Left ventricle myocardium inferior (tissue), 1 donor: ENCODE results near the gene LRRC47. TPM values are rescaled to one million over a fixed set of nuclear protein-coding genes. Genes with fewer than 3 reads are reported as not detected.

Experiments used
- DNase-seq: peaks from one replicate; pipeline ENCODE4 v3.0.0-alpha.2; 2020
- H3K27ac ChIP-seq: fragments of 200-600 bp; replicated peaks from 2 replicates; pipeline ENCODE4 v1.8.0; 2021
- H3K27me3 ChIP-seq: fragments of 200-600 bp; 2 replicates; pipeline ENCODE4 v1.8.0; 2021; ENCODE audit warnings: low read depth
- H3K36me3 ChIP-seq: fragments of 200-600 bp; 2 replicates; pipeline ENCODE4 v1.8.0; 2021
- H3K4me1 ChIP-seq: fragments of 200-600 bp; 2 replicates; pipeline ENCODE4 v1.8.0; 2021
- H3K4me3 ChIP-seq: fragments of 200-600 bp; 2 replicates; pipeline ENCODE4 v1.8.0; 2021; ENCODE audit warnings: mild to moderate bottlenecking, moderate library complexity
- H3K9me3 ChIP-seq: fragments of 200-600 bp; replicated peaks from 2 replicates; pipeline ENCODE4 v1.8.0; 2021
- intact Hi-C: fragments of 100-400 bp; cut with micrococcal nuclease; formaldehyde crosslinking; loops from one replicate; pipeline ENCODE4 v1.11.0; 2022
- total RNA-seq: library from RNA; stranded (reverse); fragmentation: NEBNext Ultra II Directional; extraction: Animal tissue kit (Norgen Biotek cat#: 25700); gene quantifications from one replicate; pipeline ENCODE4 v1.2.1, GENCODE V29; 2021
- TF ChIP-seq, protein P1 (sequence below): fragments of 200-600 bp; IDR thresholded peaks from 2 replicates; pipeline ENCODE4 v1.8.0; 2021; ENCODE audit warnings: antibody characterized with exemption, mild to moderate bottlenecking, borderline replicate concordance
- donor health status: DM: no; HTN: yes; CAD: no; lungs with severe emphysema.

LRRC47 gene
- total RNA-seq, 1 donor from 2014 or later: 58.2 TPM

DNA sequence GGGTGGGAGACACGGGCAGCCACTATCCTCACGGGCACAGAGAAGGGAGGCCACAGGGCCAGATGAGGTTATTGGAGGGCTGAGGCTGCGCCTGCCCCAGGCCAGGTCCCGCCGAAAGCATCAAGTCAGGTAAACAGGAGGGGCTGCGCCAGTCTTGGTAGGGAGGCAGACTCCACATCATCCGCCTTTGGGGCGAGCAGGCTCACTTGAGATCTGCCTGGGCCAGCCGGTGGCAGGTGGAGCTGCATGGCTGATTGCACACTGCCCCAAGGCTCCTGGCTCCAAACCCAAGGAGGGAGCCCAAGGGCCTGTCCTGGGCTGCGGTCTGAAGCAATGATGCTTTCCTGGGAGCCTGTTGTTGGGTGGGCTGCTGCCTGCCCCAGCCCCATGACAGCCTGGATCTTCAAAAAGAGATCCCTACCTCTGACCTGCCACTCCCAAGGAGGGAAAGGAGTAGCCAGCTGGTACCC, 19.2 kb downstream of the LRRC47 start:
- TF ChIP-seq, protein P1, sequence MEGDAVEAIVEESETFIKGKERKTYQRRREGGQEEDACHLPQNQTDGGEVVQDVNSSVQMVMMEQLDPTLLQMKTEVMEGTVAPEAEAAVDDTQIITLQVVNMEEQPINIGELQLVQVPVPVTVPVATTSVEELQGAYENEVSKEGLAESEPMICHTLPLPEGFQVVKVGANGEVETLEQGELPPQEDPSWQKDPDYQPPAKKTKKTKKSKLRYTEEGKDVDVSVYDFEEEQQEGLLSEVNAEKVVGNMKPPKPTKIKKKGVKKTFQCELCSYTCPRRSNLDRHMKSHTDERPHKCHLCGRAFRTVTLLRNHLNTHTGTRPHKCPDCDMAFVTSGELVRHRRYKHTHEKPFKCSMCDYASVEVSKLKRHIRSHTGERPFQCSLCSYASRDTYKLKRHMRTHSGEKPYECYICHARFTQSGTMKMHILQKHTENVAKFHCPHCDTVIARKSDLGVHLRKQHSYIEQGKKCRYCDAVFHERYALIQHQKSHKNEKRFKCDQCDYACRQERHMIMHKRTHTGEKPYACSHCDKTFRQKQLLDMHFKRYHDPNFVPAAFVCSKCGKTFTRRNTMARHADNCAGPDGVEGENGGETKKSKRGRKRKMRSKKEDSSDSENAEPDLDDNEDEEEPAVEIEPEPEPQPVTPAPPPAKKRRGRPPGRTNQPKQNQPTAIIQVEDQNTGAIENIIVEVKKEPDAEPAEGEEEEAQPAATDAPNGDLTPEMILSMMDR: no peak
- Histone ChIP-seq H3K4me3 (no peak overlapping the region), H3K9me3 (no peaks in the 10 kb centered on the region), H3K27me3 (peaks cover 7% of the 10 kb centered on the region), H3K27ac (no peak overlapping the region), H3K4me1 (peaks cover 46% of the 10 kb centered on the region), H3K36me3 (peaks cover 35% of the 10 kb centered on the region)
- intact Hi-C loops: no loop called here
- no peak for DNase-seq

DNA sequence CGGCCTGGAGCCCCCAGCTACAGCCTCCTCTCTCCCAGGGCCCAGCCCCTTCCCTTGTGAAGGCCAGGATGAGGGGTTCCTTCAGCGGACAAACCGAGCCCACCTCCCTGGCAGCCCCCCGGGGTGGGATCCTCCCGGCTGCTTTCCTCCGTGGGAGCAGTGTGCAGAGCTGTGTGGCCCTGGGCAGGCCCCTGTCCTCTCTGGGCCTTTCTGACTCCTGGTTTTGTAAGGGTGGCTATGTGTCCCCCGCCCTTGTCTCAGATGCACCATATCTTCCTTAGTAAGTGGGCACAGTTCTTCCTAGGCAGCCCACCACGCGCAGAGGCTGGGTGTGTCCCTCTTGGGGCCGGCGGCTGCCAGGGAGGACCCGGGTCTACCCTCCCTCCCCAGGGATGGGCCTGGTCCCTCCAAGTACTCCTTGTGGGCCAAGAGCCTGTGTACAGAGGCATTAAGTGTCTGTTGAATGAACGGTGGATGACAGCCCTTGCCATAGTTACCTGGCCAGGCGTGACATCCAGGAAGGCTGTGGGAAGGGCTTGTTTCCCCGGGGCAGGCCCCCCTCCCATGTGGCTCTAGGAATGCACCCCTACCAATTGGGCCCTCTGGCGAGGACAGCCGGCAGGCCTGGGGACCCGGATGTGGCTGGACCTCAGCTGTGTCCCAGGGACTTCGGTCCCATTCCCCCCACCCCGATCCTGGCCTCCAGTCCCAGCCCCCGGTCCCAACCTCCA, 19.9 kb downstream of the LRRC47 start:
- Histone ChIP-seq H3K36me3 (peaks cover 28% of the 10 kb centered on the region), H3K27ac (no peak overlapping the region), H3K4me1 (peaks cover 53% of the 10 kb centered on the region), H3K4me3 (no peak overlapping the region), H3K9me3 (no peaks in the 10 kb centered on the region), H3K27me3 (peaks cover 7% of the 10 kb centered on the region)
- intact Hi-C loops: no loop called here
- TF ChIP-seq, protein P1: no peak
- DNase-seq: no peak

DNA sequence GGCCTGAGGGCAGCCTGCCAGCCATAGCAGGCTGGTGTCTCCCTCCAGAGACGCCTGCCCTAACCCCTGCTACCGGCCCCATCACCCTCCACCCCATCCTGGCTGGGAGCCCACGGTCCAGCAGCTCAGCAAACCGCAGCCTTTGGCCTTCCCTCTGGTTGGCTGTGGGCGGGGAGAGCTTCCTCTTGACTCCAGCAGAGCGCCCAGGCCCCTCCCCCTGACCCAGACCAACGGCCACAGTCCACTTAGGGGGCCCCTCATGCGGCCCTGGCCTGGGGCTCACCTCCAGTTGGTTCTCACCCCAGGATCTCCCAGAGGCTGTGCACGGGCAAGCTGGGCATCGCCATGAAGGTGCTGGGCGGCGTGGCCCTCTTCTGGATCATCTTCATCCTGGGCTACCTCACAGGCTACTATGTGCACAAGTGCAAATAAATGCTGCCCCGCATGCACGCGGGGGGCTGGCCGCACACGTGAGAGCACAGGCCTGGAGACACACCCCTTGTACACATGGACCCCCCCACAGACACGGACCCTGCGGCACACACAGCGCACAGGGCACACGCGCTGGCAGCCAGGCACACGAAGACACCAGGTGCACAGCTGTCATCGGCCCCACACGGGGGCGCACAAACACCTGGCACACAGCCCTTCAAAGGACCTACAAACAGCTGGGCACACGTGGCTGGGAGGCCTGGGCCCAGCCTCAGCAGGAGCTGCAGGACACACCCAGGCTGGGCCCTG, 20.6 kb downstream of the LRRC47 start:
- Histone ChIP-seq H3K9me3 (no peaks in the 10 kb centered on the region), H3K36me3 (peaks cover 21% of the 10 kb centered on the region), H3K27ac (peak overlapping the region; percentile 19), H3K4me3 (no peak overlapping the region), H3K4me1 (peaks cover 59% of the 10 kb centered on the region), H3K27me3 (peaks cover 9% of the 10 kb centered on the region)
- peak; percentile 57 for DNase-seq
- intact Hi-C loops: no loop called here
- TF ChIP-seq, protein P1: no peak

DNA sequence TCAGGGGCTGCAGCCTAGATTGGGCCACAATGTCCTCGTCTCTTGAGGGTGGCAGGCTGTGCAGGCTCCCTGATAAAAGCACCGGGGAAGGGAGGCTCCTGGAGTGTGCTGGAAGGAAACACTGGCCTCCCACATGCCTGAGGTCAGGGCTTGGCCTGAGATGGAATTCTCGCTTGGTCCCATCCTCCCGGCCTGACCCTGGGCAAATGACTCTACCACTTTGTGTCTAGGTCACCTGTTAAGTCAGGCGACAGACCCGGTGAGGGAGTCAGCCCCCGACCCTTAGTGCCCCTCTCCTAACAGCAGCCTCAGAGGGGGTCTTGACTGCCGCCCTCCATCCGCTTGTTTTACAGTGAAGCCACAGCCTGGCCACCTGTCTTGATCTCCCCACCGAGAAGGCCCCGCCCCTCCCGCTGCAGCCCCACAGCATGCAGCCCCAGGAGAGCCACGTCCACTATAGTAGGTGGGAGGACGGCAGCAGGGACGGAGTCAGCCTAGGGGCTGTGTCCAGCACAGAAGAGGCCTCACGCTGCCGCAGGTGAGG, 21.3 kb downstream of the LRRC47 start:
- intact Hi-C loops: no loop called here
- H3K27me3 ChIP-seq: peaks cover 15% of the 10 kb centered on the region
- TF ChIP-seq, protein P1: no peak
- H3K36me3 ChIP-seq: peaks cover 14% of the 10 kb centered on the region
- H3K27ac ChIP-seq: peak overlapping the region; percentile 19
- DNase-seq: no peak
- no peak overlapping the region for H3K4me3 ChIP-seq
- peaks cover 59% of the 10 kb centered on the region for H3K4me1 ChIP-seq
- H3K9me3 ChIP-seq: no peaks in the 10 kb centered on the region

DNA sequence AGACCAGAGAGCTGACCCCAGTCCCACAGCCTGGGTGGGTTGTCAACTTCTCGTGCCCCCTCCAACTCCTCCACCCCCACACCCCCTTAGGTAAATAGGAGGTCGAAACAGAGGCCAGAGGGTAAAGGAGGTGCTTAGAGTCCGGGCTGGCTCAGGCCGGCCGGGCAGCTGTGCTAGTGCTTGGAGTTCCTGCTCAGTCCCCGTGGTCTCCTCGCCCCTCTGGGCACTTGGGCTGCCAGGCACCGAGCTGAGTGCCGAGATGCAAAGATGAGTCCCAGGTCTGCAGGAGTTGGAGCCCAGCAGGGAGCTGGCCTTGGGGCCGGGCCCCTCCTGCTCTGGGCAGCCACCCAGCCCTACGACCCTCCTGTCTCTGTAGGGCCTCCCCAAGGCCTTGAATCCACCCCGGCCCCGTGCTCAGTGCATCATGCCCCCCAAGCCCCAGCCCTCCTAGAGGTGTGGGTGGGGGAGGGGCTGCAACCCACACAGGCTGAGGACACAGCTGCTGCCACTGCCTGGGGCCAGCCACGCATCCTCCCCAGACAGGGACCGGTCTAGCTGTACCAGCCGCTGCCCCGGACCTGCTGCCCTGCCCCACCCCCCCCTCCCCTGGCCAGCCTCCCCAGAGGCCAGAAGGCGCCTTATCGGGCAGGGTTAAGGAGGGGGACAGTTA, 21.9 kb downstream of the LRRC47 start:
- H3K27ac ChIP-seq: peak overlapping the region; percentile 19
- peaks cover 8% of the 10 kb centered on the region for H3K36me3 ChIP-seq
- peaks cover 16% of the 10 kb centered on the region for H3K27me3 ChIP-seq
- H3K9me3 ChIP-seq: no peaks in the 10 kb centered on the region
- DNase-seq: no peak
- intact Hi-C loops: no loop called here
- TF ChIP-seq, protein P1: no peak
- H3K4me1 ChIP-seq: peaks cover 59% of the 10 kb centered on the region
- no peak overlapping the region for H3K4me3 ChIP-seq
